ENCODE data around the gene DGKG.

DGKG gene

DNA sequence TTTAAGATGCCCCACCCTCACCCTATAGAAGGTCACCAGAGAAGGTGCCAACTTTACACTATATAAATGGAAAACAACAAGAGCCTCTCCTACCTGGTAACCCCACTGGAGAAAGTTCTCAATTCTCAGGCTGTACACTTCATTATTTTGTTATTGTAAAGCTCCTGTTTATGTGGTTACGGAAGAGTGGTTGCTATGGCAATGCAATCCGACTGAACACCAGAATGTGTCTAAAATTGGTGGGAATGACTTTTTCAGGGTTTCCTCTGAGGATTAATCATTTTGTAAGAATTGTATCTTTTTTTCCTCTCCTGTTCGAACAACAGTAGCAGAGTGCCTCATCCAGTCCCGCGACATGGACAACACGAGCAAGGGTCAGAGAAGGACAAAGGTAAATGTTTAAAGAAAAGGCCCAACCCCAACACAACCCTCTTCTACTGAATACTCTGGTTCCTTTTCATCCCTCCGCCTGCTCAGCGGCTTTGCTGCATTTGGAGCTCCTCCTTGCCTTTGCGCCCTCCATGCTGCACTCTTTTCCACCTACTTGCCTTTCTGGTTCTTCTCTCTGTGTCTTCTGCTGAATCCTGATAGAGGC, 45.3 kb downstream of the DGKG start:
- DNase-seq, result no peak

DNA sequence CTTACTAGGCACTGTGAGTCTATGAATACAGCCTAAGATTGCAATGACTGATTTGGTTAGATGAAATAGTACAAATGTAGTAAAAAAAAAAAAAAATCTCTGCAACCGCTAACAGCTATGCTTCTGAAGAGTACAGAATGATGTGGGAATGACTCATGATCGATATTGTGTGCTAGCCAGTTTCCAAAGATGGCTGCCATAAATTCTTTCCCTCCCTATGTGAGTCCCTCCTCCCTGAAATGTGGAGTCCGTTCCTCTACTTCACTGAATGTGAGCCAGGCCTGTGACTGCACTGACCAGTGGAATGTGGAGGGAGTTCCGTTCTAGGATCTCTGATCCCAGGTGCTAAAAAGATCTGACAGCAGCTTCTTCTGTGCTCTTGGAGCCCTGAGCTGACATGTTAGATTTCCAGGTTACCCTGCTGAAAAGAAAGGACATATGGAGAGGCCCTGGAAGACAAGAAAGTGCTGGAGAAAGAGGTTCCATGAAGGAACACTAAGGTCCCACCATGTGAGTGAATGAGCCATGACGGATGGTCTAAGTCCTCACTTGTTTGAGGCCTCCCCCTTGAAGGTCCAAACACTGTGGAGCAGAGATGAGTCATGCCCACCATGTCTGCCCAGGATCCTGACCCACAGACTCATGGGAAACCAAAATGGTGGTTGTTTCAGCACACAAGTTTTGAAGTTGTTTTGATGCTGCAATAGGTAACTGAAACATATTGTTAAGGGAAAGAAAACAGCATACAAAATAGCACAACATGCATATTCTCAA, 46.3 kb downstream of the DGKG start:
- DNase-seq, result no peak

DNA sequence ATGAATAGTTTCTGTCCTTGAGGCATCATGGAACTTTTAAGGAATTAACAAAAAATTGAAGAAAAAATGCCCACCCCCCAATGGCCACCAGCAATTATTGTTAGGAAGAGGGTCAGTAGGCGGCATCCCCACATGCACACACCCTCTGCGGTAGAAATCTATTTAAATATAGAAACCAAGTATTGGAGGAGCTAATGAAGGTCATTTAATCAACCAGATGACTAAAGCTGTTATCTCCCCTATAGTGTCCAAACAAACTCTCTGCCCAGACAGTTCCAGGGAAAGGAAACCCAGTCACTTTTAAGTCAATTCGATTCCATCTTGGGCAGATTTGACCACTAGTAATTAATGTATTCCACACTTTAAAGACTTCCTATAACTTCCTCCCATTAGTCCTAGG, 47.1 kb downstream of the DGKG start:
- DNase-seq, result no peak

DNA sequence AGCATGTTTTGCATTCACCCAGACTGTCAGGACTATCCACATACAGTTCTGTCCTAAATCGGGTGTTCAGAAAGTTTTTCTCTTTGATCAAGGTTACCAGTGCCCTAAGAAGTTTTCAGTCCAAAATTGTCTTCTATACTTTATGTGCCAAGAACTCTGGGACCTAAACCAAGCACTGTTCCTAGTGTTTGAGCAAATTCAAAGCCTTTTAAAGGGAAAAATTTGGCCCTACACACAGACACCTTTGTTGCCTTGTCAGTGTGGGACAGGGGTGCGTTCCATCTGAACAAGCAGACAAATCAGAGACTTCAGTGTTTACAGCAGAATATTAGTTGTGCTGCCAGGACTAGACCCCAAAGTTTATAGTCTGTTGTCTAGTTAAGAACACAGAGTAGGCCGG, 50.6 kb downstream of the DGKG start:
- no peak for DNase-seq

DNA sequence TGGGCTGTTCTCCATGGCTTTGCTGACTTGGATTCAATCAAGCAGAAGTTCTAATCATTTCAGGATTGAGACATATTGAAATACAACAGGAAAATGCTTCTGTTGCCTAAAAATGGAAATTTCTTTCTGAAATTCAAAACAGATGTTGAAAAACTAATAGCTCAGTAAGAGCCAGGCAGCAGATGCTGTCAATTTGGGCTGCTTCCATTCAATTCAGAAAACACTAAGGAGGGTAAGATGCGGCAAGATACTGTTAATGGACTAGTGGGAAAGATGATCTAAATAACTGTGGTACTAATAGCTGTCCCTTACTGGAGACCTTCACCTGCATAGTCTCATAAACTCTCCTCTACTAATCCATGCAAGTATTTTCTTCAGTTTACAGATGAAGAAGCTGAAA, 53.5 kb downstream of the DGKG start:
- no peak for DNase-seq

DNA sequence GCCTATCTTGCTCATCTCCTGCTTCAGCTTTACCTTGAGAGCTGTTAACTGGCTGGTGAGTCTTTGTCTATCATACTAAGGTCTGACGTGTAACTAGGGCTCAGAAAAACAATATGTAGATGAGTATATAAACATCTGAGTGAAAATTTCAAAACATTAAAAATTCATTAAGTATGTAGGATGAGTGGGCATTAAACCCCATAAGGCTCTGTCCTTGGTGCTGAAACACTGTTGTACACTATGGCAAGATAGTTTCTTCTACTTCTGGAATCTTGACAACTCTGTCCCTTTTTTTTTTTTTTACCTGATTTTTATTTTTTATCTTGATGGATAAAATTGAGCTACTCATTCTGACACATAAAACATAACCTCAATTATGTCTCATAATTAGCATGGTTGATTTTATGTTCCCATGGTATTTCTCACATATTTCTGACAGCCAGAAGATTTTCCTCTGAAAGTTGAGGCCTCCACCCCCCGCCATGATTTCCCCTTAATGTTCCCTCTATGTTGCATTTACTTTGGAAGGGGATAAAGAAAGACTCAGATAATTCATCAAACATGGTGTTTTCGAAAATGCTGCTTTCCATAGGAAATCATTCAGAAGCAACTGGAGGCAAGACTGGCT, 54.3 kb downstream of the DGKG start:
- DNase-seq, result no peak

DNA sequence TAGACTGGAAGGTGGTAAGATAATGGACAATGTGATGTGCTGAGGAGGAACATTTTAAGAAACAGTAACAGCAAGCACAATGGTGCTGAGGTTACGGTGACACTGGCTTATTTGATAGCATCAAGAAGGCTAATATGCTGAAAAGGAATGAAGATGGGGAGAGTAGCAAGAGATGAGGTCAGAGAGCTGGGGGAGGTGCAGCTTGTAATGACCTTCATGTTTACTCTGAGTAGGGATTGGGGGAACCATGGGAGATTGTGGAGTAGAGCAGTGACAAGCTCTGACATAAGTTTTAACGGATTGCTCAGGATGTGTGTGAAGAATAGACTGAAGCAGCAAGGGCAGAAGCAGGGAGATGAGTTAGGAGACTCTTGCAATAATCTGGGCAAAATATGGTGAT, 56.7 kb downstream of the DGKG start:
- DNase-seq, result no peak

DNA sequence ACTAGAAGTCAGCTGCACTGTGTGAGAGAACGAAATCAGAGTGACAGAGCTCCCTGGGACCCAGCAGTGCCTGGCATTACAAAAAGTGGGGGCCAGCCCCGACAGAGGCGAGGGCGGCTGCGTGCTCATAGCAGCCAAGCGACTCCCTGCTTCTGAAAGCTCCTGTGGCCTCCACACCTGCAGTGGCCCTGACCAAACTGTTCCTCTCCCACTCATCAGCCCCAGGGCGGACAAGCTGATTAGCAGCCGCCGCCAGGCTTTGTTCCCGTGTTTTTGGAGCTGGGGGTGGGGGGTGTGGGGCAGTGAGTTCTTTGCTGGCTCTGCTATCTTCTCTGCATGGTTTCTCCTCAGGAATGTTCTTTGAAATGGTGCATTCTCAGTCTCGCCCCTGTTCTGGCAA, 58.1 kb downstream of the DGKG start:
- DNase-seq, result no peak

DNA sequence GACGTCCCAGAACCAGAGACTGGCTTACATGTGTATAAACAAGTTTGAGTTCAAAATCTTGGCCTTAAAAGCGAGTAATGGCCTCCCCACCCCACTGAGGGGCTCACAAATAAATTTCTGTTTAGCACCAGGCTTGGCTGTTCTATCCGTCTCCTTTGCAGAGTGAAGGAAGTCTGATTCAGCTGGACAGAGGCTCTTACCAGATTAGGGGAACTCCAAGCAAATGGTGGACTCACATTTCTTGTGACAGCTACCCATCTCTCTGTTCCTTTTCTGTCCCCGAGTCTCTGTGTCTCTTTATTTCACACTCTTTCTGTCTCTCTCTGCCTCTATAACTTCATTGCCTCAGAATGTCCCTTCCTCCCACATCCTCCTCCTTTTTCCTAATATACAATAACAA, 62.7 kb downstream of the DGKG start:
- no peak for DNase-seq

DNA sequence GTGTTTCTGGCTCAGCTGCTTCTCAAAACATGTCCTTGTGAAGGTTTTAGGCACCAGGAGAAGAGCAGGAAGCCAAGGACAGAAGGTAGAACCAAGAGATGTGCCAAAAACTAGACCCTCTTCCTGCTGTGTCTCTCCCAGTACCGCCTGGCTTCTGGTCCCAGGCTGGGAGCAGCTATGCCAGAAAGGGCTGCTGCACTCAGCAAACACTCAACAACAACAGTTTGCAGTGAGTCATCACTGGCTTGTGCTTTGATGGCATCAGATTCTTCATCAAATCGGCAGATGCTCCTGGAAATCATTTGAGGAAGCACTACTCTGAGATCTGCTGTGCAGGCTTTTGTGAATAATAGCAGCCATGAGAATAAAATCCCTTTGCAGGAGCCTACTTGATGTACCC, 63.2 kb downstream of the DGKG start:
- DNase-seq, result no peak

DNA sequence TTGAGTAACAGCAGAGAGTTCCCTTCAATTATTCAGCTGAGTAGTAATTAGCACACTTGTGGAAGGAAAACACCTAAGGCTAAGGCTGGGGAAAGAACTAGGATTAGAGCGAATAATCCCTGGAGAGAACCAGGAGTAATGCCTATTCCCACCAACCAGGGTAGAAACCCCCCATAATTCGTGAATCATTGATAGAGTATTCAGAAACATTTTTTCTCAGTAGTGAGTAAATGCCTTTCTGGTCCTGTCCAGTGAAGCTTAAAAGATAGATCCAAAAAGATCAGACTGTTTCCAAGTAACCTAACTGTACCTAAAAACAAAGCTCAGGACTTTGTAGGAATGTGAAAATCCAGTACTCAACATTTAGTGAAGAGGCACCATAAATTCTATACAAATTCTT, 71.2 kb downstream of the DGKG start:
- no peak for DNase-seq

DNA sequence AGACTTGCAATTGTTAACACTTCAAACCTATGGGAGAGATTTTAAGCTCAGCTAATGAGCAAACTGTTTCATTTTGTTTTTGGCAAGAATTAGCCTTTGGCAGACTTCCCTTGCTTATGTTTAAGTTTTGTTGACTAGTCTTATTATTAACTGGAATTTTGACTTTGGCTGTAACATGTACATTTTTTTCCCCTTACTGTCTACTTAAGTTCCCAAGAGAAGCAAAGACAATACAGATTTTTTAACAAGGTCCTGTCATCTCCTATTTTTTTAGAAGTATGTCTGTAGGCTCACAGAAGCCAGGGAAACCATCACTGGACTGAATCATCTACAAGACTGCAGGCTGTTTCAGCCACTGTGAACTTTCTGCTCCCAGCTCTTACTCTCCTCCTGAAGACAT, 74.3 kb downstream of the DGKG start:
- no peak for DNase-seq

DNA sequence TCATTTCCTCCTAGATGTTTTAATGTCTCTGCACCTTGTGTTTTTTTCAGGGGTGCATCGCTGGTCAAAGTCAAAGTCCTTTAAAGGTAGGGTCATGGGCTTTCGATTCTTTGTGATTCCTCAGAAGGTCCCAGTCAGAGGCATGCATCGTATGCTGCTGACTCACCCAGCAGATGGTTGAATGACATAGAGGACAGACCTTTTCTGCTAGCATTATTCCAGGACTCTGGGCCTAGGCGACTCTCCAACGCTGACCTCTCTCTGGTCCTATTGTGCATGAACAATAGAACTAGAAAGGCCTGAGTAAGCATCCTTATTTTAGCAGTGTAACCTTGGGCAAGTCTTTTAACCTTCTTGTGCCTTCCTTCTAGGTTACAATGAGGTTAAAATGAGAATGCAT, 75.9 kb downstream of the DGKG start:
- DNase-seq, result no peak

DNA sequence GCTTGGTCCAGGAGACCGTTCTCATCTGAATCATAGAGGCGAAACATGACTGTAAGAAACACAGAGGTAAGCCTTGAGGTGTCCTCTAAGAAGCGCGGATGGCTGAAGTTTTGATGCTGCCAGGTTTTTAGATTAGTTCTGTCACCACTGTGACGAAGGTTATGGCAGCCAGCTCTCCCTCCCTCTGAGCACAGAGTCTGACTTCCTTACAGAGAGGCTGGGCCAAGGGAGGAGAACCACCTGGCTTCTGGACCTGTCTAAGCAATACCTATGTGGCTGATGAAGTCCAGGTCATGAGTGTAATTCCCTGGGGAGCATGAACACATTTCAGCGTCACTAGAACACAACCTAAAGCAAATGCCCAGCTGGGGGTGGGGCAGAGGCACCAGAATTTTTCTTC, 77.4 kb downstream of the DGKG start:
- DNase-seq, result no peak

DNA sequence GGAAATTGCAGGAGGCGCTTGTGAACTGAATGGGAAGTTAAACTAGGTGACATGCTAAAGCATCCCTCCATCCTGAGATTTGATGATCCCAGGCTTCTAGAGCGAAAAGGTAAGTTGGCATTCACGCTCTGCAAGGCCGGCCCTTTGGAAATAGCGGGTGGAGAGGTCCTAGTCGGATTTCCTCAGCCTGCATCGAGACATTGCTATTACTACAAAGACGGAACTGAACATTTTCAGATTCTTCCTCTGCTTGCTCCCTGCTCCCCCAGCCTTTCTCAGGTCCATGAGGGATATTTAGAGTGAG, 77.7 kb downstream of the DGKG start:
- DNase-seq, result no peak

DNA sequence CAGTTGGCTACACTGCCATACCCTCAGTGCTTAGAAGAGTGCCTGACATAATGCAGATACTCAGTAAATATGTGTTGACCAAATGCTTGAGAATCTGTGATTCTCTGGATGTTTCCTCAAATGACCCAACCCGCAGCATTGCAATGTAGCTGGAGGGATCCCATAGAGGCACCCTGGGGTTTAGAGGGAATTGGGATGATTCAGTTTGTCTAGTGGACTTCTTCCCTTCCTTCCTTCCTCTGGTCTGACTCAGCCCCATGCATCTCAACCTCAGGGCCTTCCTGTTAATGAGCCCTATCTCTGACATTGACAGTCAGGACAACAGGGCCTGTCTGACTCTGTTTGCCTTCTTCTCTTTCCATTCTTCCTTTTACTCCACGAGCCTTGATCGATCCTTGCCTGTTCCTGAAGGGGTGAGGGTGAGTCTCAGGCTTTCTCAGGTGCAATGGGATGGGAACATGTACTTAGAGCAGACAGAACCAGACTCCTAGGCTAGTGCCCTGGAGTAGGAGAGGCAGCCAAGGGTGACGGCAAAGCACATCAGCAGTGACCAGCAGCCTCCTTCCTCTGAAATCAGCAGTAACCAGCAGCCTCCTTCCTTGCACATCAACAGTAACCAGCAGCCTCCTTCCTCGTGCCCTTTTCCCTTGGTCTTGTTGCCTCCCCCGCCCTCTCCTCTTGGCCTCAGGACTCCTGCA, 78.2 kb downstream of the DGKG start:
- no peak for DNase-seq

DNA sequence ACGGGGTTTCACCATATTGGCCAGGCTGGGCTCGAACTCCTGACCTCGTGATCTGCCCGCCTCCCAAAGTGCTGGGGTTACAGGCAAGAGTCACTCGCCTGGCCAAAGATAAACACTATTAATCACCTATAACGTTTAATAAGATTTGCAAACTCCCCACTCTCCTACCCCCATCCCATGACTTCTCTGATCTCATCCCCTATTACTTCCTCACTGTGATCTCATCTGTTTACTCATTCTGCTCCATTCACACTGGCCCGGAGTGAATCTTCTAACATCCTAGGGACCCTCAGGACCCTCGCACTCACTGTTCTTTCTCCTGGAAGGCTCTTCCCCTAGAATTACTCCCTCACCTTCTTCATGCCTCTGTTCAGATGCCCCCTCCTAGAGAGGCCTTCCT, 78.9 kb downstream of the DGKG start:
- DNase-seq, result no peak

DNA sequence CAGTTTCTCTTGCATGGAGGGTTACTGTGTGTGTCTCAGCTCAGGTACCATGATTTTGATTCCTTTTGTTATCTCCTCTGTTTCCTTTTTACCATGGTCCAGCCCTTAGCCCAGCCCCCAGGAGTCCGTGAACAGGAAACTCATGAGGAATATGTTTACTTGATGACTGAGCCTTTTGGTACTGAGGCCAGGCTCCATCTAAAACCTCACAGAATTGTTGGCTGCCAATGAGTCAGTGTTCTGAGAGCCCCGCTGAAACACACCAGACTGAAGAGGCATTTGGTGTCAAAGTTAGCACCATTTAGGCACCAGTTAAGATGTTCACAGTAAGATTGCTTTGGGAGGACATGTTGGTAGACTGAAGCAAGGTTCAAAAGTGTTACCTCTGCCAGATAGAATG, 80.9 kb downstream of the DGKG start:
- no peak for DNase-seq

DNA sequence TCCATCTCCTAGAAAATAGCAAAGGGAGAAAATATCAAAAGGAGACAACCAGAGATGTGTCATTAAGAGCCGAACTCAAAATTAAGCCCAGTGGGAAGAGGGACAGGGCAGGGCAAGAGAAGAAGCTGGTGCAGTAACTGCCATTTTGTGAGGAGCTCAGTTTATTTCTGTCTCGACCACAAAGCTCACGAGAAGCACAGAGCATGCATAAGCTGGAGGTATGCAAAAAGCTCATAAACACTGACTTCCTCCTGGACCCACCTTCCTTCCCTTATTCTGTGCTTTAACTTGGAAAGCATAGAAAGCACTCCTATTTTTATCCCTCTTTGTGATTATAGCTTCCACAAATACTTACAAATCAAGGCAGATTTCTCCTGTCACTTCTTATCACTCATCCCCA, 81.3 kb downstream of the DGKG start:
- DNase-seq, result no peak

DNA sequence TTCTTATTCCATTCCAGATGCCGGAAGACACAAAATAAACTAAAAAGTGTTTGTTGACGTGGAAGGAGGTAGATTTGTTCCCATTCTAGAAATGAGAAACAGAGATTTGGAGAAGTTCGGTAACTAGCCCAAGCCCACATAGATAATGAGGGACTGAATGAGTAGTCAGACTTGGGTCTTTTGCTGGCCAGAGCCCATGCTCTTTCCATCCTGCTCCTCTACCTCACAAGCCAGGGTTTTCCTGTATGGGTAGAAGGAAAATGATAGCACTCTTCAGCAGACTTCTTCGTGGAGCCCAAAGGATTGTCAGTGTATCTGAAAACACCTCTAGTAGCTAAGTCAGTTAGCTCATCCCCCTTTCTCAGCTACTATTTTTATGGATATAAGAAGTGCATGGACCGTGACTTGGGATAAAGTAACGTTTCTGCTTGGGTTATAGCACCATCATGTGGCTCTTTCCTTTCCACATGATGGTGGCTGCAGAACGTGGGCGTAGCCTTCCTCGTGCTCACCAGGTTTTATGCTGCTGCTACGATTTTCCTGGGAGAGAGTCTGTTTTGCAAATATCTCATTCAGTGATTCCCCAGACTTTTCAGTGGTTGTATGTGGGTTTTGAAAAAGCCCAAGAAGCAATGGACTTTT, 84.6 kb downstream of the DGKG start:
- no peak for DNase-seq

DNA sequence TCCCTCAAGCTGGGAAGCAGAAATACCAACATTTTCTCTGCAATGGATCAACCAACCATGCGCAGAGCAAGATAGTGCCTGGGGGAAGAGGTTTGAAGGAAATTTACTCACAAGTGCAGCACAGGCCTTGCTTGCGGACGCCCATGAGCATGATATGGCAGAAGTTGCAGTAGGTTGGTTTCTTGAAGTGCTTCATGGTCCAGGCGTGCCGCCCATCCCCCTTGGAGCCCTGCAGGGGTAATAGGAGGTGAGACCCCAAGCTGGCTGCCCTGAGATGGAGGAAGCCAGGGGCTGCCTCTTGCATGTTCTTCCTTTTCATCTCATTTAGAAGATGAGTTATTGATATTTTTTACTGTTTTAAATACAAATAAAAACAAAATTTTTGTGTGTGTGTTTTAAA, 86.6 kb downstream of the DGKG start:
- no peak for DNase-seq

DNA sequence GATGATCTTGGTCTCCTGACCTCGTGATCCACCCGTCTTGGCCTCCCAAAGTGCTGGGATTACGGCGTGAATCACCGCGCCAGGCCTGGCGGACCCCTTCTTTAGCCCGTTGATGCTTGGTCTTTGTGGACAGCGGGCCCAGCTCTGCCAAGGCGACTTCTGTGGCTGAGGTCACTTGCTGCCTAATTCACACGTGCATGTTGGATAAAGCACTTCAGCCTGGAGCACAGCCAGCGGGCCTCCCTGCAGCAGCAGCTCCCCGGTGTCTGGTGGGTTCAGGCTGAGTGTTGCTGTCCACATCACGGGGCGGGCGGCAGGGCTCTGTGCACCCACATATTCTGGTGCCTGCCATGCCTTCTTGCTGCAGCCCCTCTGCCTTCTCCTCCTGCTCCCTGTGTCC, 88.4 kb downstream of the DGKG start:
- DNase-seq, result no peak

DNA sequence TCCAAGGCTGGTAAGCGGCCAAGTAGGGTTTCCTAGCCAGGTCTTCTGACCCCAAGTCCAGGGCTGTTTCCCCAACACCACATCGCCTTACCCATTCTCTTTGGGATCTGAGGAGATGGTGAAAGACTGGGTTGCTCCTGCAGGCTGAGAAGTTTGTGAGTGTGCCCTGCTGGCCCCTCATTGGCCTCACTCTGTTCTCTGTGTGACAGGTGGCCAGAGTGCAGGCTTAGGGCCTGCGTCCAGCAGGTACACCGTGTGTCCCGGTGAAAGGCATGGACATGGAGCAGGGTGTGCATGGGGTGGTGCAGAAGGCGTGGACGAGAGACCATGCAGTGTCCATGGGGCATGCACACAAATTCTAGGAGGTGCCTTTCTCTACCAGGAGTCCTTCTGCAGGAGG, 91.3 kb downstream of the DGKG start:
- no peak for DNase-seq
